ENCODE data around the gene SLC26A4. TPM values are rescaled to one million over a fixed set of nuclear protein-coding genes. Genes with fewer than 3 reads are reported as not detected.

SLC26A4 gene
- total RNA-seq, 1 experiment from 2014 or later: not detected

DNA sequence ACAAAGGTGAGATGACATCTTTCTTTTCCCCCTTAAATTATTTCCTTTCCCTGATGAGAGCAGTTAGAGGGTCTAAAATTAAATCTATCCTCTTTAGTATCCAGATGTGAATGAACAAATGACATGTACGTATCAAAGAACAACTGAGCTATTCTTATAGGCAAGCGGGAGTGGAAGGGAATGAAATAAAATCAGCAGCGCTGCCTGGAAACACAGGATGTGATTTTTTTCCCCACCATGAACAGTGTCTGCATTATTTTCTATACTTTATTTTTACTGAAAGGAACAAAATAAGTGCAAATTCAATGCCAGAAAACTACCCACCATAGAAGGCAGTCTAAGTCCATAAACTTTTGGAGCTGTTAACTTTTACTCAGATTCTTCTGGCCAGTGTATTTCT, 40.6 kb downstream of the SLC26A4 start:
- H3F3A ChIP-seq (ENCODE audit: low read length, unreplicated experiment): no peaks in the 10 kb centered on the region
- H3K4me3 ChIP-seq (ENCODE audit: low read length): no peak overlapping the region
- H3K4me1 ChIP-seq (ENCODE audit: insufficient read depth, low read length): no peaks in the 10 kb centered on the region
- ChIA-PET POLR2A (ENCODE audit: unreplicated experiment) (interaction anchor here (0.7 kb wide), 1 partner anchor 236 kb away, joined by 3 read pairs; no protein-coding TSS in a partner anchor), CTCF (no interaction called here)
- H4K20me1 ChIP-seq (ENCODE audit: low read length): no peaks in the 10 kb centered on the region
- DNase-seq (no peak), ATAC-seq (no peak)
- no peaks in the 10 kb centered on the region for H3K27me3 ChIP-seq (ENCODE audit: low read length)
- no peak overlapping the region for H2AFZ ChIP-seq (ENCODE audit: low read length)
- intact Hi-C loops (cut with micrococcal nuclease): no loop called here
- BruUV-seq (replicated peaks): no TSS peak
- no peak overlapping the region for H3K27ac ChIP-seq (ENCODE audit: low read length)
- TF ChIP-seq EZH2 (IDR thresholded peaks at IDR 0.05; ENCODE audit: low read length, unreplicated experiment): no peak
- no peak for TF ChIP-seq EZH2phosphoT487 (IDR thresholded peaks at IDR 0.05; ENCODE audit: borderline replicate concordance, low read length)
- TF ChIP-seq, protein P1, sequence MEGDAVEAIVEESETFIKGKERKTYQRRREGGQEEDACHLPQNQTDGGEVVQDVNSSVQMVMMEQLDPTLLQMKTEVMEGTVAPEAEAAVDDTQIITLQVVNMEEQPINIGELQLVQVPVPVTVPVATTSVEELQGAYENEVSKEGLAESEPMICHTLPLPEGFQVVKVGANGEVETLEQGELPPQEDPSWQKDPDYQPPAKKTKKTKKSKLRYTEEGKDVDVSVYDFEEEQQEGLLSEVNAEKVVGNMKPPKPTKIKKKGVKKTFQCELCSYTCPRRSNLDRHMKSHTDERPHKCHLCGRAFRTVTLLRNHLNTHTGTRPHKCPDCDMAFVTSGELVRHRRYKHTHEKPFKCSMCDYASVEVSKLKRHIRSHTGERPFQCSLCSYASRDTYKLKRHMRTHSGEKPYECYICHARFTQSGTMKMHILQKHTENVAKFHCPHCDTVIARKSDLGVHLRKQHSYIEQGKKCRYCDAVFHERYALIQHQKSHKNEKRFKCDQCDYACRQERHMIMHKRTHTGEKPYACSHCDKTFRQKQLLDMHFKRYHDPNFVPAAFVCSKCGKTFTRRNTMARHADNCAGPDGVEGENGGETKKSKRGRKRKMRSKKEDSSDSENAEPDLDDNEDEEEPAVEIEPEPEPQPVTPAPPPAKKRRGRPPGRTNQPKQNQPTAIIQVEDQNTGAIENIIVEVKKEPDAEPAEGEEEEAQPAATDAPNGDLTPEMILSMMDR (conservative IDR thresholded peaks at IDR 0.05; ENCODE audit: low read depth, low read length): no peak
- no peaks in the 10 kb centered on the region for H3K9me2 ChIP-seq (replicated peaks; ENCODE audit: low read length)
- no peak overlapping the region for H3K4me2 ChIP-seq (ENCODE audit: low read length)
- no peak overlapping the region for H3K9ac ChIP-seq (ENCODE audit: low read length)
- no peaks in the 10 kb centered on the region for H3K79me2 ChIP-seq (ENCODE audit: low read length)
- no peaks in the 10 kb centered on the region for H3K36me3 ChIP-seq (ENCODE audit: low read depth, low read length)
- no peaks in the 10 kb centered on the region for H3K9me3 ChIP-seq (ENCODE audit: low read length)

DNA sequence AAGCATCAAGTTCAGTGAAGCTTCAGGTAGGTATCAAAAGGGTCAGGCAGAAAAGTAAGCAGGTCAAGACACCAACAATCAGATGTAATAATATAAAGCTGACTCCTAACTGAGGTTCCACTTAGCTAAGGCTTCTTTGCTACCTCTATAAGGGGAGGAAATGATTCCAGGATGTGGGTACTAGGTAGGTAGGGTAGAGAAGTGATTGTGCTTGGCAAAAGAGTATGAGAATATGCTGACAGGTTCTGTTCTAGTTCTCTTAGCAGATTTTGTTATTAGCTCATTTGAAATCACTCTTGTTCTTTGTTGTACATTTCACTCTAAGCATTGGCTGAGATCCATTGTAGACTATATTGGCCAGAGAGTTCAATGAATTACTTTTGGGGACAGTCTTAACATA, 42.6 kb downstream of the SLC26A4 start:
- Histone ChIP-seq H3K27me3 (ENCODE audit: low read length) (no peaks in the 10 kb centered on the region), H3K27ac (ENCODE audit: low read length) (no peak overlapping the region), H3K79me2 (ENCODE audit: low read length) (no peaks in the 10 kb centered on the region), H3K4me2 (ENCODE audit: low read length) (no peak overlapping the region), H2AFZ (ENCODE audit: low read length) (no peak overlapping the region), H4K20me1 (ENCODE audit: low read length) (no peaks in the 10 kb centered on the region), H3K4me3 (ENCODE audit: low read length) (no peak overlapping the region), H3K36me3 (ENCODE audit: low read depth, low read length) (no peaks in the 10 kb centered on the region), H3K9me2 (replicated peaks; ENCODE audit: low read length) (no peaks in the 10 kb centered on the region), H3F3A (ENCODE audit: low read length, unreplicated experiment) (no peaks in the 10 kb centered on the region), H3K9me3 (ENCODE audit: low read length) (no peaks in the 10 kb centered on the region), H3K9ac (ENCODE audit: low read length) (no peak overlapping the region), H3K4me1 (ENCODE audit: insufficient read depth, low read length) (no peaks in the 10 kb centered on the region)
- intact Hi-C loops (cut with micrococcal nuclease): no loop called here
- CTCF ChIA-PET: no interaction called here
- ATAC-seq: no peak
- TF ChIP-seq EZH2phosphoT487 (IDR thresholded peaks at IDR 0.05; ENCODE audit: borderline replicate concordance, low read length) (no peak), EZH2 (IDR thresholded peaks at IDR 0.05; ENCODE audit: low read length, unreplicated experiment) (no peak)
- TF ChIP-seq, protein P1 (conservative IDR thresholded peaks at IDR 0.05; ENCODE audit: low read depth, low read length): no peak
- BruUV-seq (replicated peaks): no TSS peak
- no peak for DNase-seq
- POLR2A ChIA-PET (ENCODE audit: unreplicated experiment): no interaction called here

DNA sequence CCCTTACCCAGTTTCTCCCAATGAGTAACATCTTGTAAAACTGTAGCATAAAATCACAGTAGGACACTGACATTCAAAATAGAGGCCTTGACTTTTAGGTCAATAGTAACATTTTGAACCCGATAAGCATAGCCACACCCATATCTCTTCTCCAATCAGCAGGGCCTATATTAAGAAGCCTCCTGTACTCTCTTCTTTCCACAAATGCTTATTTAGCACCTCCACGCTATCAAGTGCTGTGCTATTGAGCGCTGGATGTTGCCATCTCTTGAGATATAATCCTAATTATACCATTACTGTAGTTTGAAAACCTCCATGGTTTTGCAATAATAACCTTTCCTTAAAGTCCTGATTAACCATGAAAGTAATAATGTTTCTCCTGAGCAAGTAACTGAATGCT, 43.2 kb downstream of the SLC26A4 start:
- no peak overlapping the region for H3K27ac ChIP-seq (ENCODE audit: low read length)
- ATAC-seq (no peak), DNase-seq (no peak)
- no peak overlapping the region for H3K9ac ChIP-seq (ENCODE audit: low read length)
- no peaks in the 10 kb centered on the region for H3F3A ChIP-seq (ENCODE audit: low read length, unreplicated experiment)
- TF ChIP-seq, protein P1 (conservative IDR thresholded peaks at IDR 0.05; ENCODE audit: low read depth, low read length): no peak
- TF ChIP-seq EZH2phosphoT487 (IDR thresholded peaks at IDR 0.05; ENCODE audit: borderline replicate concordance, low read length) (no peak), EZH2 (IDR thresholded peaks at IDR 0.05; ENCODE audit: low read length, unreplicated experiment) (no peak)
- no peaks in the 10 kb centered on the region for H3K36me3 ChIP-seq (ENCODE audit: low read depth, low read length)
- H3K4me3 ChIP-seq (ENCODE audit: low read length): no peak overlapping the region
- no peaks in the 10 kb centered on the region for H3K9me2 ChIP-seq (replicated peaks; ENCODE audit: low read length)
- no peaks in the 10 kb centered on the region for H4K20me1 ChIP-seq (ENCODE audit: low read length)
- no peak overlapping the region for H3K4me2 ChIP-seq (ENCODE audit: low read length)
- intact Hi-C loops (cut with micrococcal nuclease): no loop called here
- H3K79me2 ChIP-seq (ENCODE audit: low read length): no peaks in the 10 kb centered on the region
- H2AFZ ChIP-seq (ENCODE audit: low read length): no peak overlapping the region
- H3K4me1 ChIP-seq (ENCODE audit: insufficient read depth, low read length): no peaks in the 10 kb centered on the region
- CTCF ChIA-PET: no interaction called here
- no TSS peak for BruUV-seq (replicated peaks)
- POLR2A ChIA-PET (ENCODE audit: unreplicated experiment): no interaction called here
- H3K9me3 ChIP-seq (ENCODE audit: low read length): no peaks in the 10 kb centered on the region
- H3K27me3 ChIP-seq (ENCODE audit: low read length): no peaks in the 10 kb centered on the region
